Measurements from ENCODE around the gene PRKN.

Gene PRKN

GRCh38 chr6:162237331-162237730 is 490.2 kb downstream of the PRKN start:
- Histone ChIP-seq H3K27me3 (ENCODE audit: insufficient read depth, poor library complexity, severe bottlenecking) (no peaks in the 10 kb centered on the region), H3K27ac (ENCODE audit: poor library complexity, severe bottlenecking) (no peak overlapping the region), H3K36me3 (ENCODE audit: low read depth) (no peaks in the 10 kb centered on the region), H3K4me1 (ENCODE audit: insufficient read depth, poor library complexity, severe bottlenecking) (no peaks in the 10 kb centered on the region), H3K4me3 (ENCODE audit: severe bottlenecking) (no peak overlapping the region), H3K9me3 (ENCODE audit: severe bottlenecking) (no peaks in the 10 kb centered on the region)
- no peak for ATAC-seq (ENCODE audit: low read depth)
- DNase-seq (ENCODE audit: low spot score) = no peak
- no peak for TF ChIP-seq CTCF (IDR thresholded peaks at IDR 0.05; ENCODE audit: poor library complexity, severe bottlenecking)

- Histone ChIP-seq H3K27me3 (ENCODE audit: insufficient read depth, poor library complexity, severe bottlenecking) (no peaks in the 10 kb centered on the region), H3K4me3 (ENCODE audit: severe bottlenecking) (no peak overlapping the region), H3K4me1 (ENCODE audit: insufficient read depth, poor library complexity, severe bottlenecking) (no peaks in the 10 kb centered on the region), H3K36me3 (ENCODE audit: low read depth) (no peaks in the 10 kb centered on the region), H3K27ac (ENCODE audit: poor library complexity, severe bottlenecking) (no peak overlapping the region), H3K9me3 (ENCODE audit: severe bottlenecking) (no peaks in the 10 kb centered on the region)
- no peak for DNase-seq (ENCODE audit: low spot score)
- TF ChIP-seq CTCF (IDR thresholded peaks at IDR 0.05; ENCODE audit: poor library complexity, severe bottlenecking) = no peak
- ATAC-seq (ENCODE audit: low read depth) = no peak
Observed at GRCh38 chr6:162234631-162235030, 492.9 kb downstream of the PRKN start.

GRCh38 chr6:162230147-162230752 is 497.3 kb downstream of the PRKN start:
- DNase-seq (ENCODE audit: low spot score) (no peak), ATAC-seq (ENCODE audit: low read depth) (no peak)
- H3K36me3 ChIP-seq (ENCODE audit: low read depth) = no peaks in the 10 kb centered on the region
- H3K9me3 ChIP-seq (ENCODE audit: severe bottlenecking) = no peaks in the 10 kb centered on the region
- no peaks in the 10 kb centered on the region for H3K27me3 ChIP-seq (ENCODE audit: insufficient read depth, poor library complexity, severe bottlenecking)
- no peak overlapping the region for H3K27ac ChIP-seq (ENCODE audit: poor library complexity, severe bottlenecking)
- TF ChIP-seq CTCF (IDR thresholded peaks at IDR 0.05; ENCODE audit: poor library complexity, severe bottlenecking) = no peak
- no peak overlapping the region for H3K4me3 ChIP-seq (ENCODE audit: severe bottlenecking)
- H3K4me1 ChIP-seq (ENCODE audit: insufficient read depth, poor library complexity, severe bottlenecking) = no peaks in the 10 kb centered on the region

- H3K27ac ChIP-seq (ENCODE audit: poor library complexity, severe bottlenecking) = no peak overlapping the region
- DNase-seq (ENCODE audit: low spot score) (no peak), ATAC-seq (ENCODE audit: low read depth) (no peak)
- H3K27me3 ChIP-seq (ENCODE audit: insufficient read depth, poor library complexity, severe bottlenecking) = no peaks in the 10 kb centered on the region
- no peaks in the 10 kb centered on the region for H3K36me3 ChIP-seq (ENCODE audit: low read depth)
- no peaks in the 10 kb centered on the region for H3K9me3 ChIP-seq (ENCODE audit: severe bottlenecking)
- TF ChIP-seq CTCF (IDR thresholded peaks at IDR 0.05; ENCODE audit: poor library complexity, severe bottlenecking) = no peak
- H3K4me3 ChIP-seq (ENCODE audit: severe bottlenecking) = no peak overlapping the region
- H3K4me1 ChIP-seq (ENCODE audit: insufficient read depth, poor library complexity, severe bottlenecking) = no peaks in the 10 kb centered on the region
Observed at GRCh38 chr6:162229093-162229492, 498.5 kb downstream of the PRKN start.

GRCh38 chr6:162226803-162227202 is 500.8 kb downstream of the PRKN start:
- Histone ChIP-seq H3K4me3 (ENCODE audit: severe bottlenecking) (no peak overlapping the region), H3K9me3 (ENCODE audit: severe bottlenecking) (no peaks in the 10 kb centered on the region), H3K36me3 (ENCODE audit: low read depth) (no peaks in the 10 kb centered on the region), H3K27ac (ENCODE audit: poor library complexity, severe bottlenecking) (no peak overlapping the region), H3K4me1 (ENCODE audit: insufficient read depth, poor library complexity, severe bottlenecking) (no peaks in the 10 kb centered on the region), H3K27me3 (ENCODE audit: insufficient read depth, poor library complexity, severe bottlenecking) (no peaks in the 10 kb centered on the region)
- ATAC-seq (ENCODE audit: low read depth) (no peak), DNase-seq (ENCODE audit: low spot score) (no peak)
- TF ChIP-seq CTCF (IDR thresholded peaks at IDR 0.05; ENCODE audit: poor library complexity, severe bottlenecking) = no peak
